ENCODE measurements around the gene EIF5B.

Gene EIF5B

DNA sequence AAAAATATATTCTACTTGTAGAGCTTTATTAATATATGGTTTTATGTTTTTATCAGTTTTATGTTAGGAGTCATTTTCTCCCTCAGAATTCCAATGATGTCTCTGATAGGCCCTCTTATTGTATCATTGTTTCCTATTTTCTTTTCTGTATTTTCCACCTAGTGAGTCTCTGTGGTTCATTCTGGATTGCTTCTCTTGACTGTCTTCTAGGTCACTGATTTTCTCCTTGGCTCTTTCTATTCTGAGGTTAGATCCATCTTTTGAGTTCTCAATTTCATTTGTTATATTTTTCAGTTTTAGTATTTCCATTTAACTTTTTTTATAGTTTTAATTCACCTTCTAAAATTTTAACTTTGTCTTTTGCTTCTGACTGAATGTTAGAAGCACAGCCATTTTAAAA, 37.6 kb downstream of the EIF5B start:
- no peak for DNase-seq

DNA sequence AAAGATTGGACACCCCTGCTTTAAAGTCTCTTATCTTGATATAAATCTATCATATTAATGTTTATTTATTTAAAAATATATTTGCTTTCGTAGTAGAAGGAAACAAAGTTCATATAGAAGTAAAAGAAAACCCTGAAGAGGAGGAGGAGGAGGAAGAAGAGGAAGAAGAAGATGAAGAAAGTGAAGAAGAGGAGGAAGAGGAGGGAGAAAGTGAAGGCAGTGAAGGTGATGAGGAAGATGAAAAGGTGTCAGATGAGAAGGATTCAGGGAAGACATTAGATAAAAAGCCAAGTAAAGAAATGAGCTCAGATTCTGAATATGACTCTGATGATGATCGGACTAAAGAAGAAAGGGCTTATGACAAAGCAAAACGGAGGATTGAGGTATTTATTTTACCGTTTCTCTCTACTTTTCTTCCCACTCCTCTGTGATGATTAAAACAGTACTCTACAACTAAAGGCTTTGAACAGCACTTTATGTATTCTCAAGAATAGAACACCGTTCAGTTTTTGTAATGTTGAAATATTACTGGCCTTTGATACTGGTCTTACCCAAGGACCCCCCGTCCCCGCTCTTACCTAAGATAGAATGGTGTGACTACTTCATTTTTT, 39.2 kb downstream of the EIF5B start:
- no peak for DNase-seq

DNA sequence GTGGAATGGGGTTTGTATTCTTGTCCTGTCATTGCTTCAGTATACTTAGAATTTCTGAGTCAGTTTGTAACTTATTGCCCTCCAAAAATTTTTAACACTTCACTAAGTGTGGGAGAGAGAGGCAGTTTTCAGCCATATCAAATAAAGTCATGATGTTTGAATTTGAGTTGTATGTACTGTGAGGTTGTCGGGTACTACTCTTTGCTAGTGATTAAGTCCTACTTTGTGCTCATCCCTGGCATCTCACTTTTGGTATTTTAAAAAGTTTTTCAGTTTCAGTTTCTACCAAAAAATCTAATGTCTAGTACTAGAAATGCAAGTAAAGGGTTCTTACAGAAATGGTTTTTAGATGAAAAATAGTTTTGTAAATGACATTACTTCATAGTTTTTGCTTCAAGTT, 40.7 kb downstream of the EIF5B start:
- no peak for DNase-seq

DNA sequence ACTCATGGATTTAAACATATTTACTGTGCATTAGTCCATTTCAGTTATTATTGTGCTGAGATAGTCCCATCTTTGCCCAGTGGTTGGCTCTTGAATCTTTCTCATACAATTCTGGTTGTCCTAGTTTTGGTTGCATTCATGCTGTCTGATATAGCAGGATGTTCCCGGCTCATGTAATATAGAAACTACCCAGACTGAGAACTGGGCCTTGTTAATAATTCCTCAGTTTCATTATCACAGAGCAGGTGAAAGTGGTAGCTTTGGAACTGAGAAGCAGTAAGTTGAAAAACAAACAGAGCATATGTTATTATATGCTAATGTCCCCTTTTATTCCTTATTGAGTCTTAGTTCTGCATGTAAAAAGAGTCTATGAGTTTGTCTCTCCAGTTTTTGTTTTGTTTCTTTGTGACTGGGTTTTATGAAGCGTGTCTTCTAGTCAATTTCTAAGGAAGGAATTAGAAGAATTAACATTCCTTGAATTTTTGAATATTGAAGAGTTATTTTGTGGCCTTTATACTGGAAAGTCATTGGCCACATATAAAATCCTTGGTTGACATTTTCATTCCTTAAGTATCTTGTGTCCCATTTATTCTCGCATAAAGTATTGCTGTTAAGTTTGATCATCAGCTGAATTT, 43.3 kb downstream of the EIF5B start:
- no peak for DNase-seq

DNA sequence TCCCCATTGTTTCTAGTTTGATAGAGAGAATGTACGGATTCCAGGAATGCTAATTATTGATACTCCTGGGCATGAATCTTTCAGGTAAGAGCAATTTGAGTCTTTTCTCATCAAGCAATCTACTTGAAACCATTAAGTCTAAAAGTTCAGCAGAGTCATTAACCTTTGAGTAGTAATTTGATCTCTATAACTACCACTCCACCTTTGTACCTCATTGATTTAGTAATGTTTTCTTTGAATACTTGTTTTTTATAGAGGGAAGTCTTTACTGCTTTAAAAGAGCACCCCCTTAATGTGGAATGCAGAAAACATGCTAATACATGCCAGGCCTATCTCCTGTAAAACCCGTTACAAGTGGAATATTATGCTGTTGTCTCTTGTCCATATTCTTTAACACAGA, 45.0 kb downstream of the EIF5B start:
- no peak for DNase-seq

DNA sequence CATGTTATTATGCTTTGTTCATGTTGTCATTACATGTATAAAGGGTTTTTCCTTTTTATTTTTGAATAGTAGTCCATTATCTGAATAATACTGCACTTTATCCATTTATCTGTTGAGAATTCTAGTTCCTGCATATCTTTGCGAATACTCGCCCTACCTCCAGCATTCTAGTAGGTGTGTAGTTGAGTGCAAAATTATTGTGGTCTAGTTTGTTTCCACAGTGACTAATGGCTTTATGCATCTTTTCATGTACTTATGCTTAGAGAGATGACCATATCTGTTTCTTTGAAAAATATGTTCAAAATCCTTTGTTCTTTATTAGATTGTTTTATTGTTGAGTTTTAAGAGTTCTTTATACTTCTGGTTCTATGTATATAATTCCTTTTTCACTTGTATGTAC, 48.8 kb downstream of the EIF5B start:
- no peak for DNase-seq

DNA sequence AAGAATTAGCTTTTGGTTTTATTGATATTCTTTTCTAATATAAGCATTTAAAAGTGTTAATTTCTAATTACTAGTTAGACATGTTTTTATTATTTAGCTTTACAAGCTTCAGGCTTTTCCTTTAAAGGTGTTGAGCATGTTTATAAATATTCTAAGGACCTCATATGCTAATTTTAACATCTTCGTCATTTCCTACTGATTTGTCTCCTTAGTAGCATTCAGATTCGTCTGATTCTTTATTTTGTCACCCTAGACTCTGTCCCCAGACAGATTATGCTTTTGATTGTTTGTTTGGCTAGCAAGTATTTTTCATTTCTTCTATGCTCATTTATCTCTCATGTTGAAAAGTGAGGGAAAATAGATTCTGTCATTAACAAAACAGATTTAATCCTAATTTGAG, 51.7 kb downstream of the EIF5B start:
- DNase-seq = no peak

DNA sequence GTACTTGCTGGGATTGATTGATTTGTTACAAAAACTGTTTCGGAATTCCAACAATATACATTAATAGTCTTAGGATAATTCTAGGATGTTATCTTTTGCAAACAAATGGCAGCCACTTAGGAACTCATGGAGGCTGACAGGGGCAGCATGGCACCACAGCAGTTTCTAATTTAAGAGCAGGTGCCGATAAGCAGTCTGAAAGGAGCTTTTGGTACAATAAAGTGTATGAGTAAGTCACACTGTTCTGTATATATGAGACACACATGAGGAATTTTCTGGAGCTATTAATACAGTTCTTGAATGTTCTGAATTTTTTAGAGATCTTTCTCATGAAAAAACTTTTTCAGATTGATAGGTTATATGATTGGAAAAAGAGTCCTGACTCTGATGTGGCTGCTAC, 52.2 kb downstream of the EIF5B start:
- DNase-seq = no peak

DNA sequence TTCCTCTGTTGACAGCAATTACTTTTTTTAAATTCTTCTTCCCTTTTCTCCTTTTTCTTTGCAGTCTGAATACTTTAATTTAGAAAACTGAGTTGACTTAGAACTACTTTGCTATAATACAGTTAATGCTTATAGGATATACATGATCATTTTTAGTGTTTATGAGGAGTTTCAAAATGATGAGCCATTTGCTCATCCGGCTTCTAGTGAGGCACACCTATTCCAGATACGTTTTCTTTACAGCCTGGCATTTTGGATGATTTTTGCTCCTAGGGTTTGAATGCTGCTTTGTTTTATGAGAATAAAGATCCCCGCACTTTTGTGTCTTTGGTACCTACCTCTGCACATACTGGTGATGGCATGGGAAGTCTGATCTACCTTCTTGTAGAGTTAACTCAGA, 52.8 kb downstream of the EIF5B start:
- DNase-seq = no peak

DNA sequence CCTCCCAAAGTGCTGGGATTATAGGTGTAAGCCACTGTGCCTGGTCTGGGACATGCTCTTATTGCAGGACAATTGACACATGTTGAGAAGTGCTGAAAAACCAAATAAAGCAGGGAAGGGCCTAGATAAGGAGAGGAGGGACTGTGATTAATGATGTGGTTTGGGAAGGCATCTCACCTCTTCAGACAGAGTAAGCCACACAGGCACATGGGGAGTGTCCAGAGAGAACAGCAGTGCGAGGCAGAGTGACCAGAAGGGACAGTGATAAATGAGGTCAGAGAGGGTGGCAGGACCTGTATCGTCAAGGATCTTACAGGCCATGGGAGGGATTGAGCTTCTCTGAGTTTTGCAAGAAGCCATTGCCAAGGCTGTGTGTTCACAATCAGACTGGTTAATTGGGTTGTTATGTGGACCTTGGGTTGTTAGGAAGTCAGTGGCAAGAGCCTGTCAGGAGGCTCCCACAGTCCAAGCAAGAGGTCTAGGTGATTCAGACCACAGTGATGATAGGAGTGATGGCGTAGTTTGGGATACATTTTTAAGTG, 58.5 kb downstream of the EIF5B start:
- no peak for DNase-seq

DNA sequence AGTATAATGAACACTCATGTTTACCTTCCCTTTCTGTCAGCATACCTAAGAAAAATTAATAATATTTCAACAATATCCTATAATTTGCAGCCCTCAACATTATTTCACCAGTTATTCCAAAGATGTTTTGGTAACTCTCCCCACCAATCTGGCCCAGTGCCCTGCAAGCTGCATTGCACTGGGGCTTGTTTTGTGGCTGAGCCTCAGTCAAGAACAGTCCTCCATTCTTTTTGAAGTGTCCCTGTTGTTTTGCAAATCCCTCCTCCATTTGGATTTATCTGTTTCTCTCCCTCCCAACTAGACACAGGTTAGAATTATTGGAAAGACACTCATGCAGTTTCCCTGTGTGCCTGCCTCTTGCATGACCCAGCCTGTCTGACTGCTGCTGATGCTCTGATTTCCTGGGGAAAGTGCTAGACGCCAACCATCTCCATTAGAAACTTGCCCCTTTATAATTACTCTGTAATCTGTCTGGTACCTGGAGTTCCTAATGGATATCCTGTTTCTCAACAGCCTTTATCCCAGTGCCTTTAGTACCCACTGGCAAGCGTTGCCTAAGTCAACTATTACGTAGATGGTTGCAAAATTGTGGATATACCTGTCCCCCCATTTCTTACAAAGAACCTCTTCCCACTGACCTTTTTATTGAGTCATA, 60.2 kb downstream of the EIF5B start:
- no peak for DNase-seq

DNA sequence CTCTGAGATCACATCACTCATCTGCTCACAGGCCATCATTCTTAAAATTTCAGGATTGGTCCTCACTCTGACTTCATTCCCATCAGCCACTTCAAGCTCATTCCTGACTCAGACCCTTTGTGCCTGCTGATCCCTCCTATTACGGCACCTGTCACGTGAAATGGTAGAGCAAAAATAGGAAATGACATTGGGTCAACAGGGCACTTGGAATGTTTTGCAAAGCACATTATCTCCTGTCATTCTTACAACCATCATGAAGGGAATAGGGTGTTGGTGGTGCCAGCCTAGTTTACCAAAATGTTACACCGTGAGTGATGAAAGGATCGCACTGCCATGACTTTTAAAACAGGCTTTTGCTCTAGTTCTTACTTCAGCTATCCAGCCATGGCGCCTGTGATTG, 61.1 kb downstream of the EIF5B start:
- no peak for DNase-seq

DNA sequence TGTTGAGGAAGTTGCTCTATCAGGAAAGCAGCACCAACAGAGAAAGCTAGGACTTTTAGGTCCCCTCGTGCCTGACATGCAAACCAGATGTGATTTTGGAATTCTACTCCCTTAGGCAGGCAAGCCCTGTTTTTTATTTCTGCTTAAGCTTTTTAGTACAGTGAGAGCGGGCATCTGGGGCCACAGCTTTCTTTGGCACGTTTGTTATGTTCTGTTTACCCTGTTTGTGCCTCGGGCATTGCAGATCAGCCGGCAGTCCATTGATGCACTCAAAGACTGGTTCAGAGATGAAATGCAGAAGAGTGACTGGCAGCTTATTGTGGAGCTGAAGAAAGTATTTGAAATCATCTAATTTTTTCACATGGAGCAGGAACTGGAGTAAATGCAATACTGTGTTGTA, 61.9 kb downstream of the EIF5B start:
- no peak for DNase-seq

DNA sequence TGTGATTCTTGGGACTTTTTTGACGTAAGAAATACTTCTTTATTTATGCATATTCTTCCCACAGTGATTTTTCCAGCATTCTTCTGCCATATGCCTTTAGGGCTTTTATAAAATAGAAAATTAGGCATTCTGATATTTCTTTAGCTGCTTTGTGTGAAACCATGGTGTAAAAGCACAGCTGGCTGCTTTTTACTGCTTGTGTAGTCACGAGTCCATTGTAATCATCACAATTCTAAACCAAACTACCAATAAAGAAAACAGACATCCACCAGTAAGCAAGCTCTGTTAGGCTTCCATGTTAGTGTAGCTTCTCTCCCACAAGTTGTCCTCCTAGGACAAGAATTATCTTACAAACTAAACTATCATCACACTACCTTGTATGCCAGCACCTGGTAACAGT, 62.6 kb downstream of the EIF5B start:
- DNase-seq = no peak

DNA sequence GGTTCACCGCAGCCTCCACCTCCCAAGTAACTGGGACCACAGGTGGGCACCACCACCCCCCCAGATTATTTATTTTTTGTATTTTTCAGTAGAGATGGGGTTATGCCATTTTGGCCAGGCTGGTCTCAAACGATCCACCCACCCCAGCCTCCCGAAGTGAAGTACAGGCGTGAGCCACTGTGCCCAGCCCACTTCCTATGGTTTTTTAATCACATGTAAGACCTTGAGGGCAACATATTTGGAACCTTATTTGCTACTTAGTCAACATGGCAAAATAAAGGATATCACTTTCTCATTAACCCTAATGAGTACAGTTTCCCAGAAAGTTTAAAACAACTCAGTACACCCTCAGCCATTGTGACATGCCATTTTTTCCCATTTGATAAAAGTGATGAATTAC, 64.7 kb downstream of the EIF5B start:
- DNase-seq = no peak

DNA sequence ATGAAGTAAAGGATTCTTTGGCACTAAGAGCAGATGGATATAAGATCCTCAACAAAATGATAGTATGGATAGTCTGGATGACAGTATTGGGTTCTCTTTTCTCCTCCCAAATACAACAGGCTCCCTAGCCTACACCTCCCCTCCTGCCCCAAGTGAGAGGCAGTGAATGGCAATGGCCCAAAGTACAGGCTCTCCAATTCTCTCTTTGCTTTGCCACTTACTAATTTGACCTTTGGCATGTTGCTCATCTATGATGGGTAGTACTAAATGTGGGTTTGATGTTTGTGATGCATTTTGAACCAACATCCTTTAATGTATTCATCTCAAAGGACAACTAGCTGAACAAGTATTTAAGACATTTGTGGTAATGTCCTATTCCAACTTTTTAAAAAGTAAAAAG, 65.9 kb downstream of the EIF5B start:
- no peak for DNase-seq

DNA sequence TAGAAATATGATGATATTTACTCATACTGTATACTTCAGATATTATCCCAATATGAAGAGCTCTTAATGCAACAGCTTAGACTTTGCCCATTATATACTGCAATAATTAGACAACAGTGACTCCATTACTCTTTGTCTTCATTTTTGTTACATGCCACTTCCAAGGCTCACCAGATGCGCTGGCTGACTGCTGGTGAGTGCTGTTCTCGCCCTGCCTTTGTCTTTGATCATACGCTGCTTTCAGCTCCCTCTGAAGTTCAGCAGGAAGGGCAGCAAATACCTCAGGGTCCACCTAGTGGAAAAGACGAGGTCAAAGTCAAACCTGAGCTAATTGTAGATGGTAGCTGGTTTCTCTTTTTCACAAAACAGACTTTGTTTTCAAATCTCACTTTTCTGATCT, 66.3 kb downstream of the EIF5B start:
- DNase-seq = no peak

DNA sequence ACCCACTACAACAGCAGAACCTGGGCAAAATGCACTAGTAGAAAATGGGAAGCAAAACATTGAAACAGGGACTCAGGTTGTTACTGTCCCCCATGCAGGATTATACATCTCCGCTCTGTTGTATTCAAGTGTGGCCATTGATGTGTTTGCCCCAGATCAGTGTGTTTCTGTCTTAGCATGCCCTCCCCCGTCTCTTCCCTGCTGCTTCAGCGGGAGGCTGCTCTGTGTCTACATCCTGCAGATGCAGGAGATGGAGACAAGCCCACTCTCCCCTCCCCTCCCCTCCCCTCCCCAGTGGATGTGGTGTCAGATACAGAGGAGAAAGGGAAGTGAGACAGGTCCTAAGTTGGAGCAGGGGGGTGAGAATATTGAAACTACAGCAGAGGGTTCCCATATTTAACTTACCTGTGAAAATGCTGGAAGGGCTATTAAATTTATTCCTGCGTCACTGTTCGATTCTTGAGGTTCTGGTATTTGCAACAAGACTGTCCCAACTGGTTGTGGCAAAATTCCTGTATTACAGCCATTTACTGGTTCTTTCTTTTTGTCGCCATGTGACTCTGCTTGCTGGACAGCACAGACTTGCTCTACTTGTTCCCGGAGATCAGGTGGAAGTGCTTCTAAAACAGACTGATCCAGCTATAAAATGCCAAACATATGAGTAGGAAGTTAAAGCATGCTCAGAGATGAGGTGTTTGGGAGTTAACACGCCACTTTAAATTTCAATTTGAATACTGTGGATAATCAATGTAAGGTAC, 67.0 kb downstream of the EIF5B start:
- no peak for DNase-seq

DNA sequence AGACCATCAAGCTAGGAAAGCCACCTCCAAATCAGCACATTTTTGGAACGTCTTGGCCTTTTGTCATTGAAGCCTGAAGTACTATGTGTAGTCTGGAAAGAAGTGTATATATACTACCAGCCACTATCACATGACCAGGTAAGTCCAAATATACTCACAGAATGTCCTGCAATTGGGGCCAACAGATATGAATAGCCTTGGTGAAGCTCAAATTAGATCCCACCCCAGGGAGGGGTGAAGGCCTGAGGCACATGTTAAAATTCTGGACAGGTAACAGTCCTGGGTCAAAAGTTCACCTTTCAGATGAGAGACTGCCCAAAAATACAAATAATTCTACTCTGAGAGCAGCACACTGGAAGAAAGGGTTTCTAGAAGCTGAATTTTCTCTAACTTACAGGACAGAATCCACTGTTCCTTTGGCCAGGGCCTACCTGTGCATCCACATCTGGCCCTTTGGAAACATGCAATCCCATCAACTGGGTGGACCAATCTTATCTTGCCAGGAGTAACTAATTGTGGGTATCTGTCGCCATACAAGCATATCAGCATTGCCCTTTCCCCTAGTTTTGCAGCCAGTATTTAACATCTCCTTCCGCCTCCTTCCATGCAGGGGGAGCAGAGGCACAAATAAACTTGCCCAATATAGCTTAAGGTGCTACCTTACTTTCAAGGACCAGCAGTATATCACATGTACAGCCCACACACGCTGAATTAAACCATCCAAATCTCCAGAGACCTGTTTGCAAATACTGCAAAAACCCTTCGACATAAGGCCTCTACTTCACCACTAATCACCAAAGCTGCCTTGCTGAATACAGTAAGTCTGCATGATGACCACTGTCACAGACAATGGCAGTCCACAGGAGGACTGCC, 67.8 kb downstream of the EIF5B start:
- DNase-seq = no peak

DNA sequence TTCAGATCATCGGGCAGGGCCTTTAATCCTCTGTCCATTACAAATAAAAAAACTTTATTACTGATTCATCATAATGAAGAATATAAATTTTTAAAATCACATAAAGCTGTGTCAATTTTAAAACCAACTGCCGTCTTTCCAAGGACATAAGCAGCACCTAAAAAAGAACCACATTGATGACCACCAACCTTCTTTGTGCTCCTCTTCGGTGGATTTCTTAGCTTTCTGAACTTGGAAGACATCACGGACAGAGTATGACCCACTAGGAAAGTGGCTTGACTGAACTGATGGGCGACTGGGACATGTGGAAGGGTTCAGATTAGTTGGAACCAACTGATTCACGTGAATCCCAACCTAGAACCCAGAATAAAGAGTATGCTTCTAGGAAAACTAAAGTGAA, 68.9 kb downstream of the EIF5B start:
- no peak for DNase-seq

DNA sequence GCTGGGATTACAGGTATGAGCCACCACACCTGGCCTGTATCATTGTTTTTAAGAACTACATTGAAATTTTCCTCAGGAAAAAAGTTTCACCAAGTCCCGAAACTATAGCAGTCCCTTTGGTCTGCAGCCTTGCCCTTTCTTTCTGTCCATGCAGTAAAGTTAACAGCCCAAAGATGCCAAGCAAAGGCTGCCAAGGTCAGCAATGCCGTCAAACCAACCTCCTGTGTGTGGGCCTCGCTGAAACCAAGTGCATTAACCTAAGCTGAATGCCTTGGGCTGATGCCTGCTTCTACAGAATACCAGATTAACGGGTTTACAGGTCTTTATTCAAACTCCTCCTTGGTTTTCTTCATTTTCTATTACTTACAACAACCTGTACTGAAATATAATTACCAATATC, 73.1 kb downstream of the EIF5B start:
- no peak for DNase-seq

DNA sequence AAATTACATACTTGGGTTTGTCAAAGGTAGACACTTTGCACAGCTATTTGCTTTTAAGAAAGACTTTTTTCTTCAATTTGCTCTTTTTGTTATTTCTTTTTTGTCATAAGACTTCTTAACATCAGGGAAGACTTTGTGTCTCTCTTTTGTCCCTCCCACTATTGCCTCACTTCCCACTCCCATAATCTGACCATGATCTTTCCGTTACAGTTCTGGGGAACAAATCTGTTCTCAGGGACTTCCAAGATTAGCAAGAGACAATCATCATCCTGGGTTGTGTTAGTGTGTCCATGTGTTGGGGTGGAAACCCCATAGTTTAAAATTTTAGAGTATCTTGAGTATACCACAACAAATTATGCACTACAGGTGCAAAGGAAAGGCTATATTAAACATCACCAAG, 77.4 kb downstream of the EIF5B start:
- DNase-seq = no peak

DNA sequence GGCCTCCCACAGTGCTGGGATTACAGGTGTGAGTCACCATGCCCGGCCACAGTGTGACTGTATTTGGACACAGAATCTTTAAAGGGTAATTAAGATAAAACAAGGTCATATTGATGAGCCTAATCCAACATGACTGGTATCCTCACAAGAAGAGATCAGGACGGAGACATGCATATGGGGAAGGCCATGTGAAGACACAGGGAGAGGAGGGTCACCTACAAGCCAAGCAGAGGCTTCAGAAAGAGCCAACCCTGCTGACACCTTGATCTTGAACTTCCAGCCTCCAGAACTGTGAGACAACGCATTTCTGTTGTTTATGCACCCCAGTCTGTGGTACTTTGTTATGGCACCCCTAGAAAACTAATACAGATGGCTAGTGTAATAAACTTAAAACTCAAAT, 80.2 kb downstream of the EIF5B start:
- DNase-seq = no peak

Measured in hematopoietic multipotent progenitor cell treated with erythropoietin and hydrocortisone succinate and interleukin-3 and kit ligand, for 6 days (in vitro differentiated cells).